B cell (primary cell): Measurements from ENCODE around the gene ZNF423. TPM values are rescaled to one million over a fixed set of nuclear protein-coding genes. Genes with fewer than 3 reads are reported as not detected.

Experiments
- ATAC-seq: fragments of 200-7000 bp; cut with Tn5 transposase; one replicate; pipeline ENCODE4 v1.10.0; 2021; ENCODE audit warnings: low read depth, mild to moderate bottlenecking, moderate number of reproducible peaks, moderate library complexity
- CTCF ChIA-PET: fragments of 350-600 bp; sonication (Branson Sonifier 250); formaldehyde crosslinking; loops from one replicate; lab custom pipeline; 2021; ENCODE audit warnings: antibody characterized with exemption, inconsistent platforms; lab: Charles Lee
- POLR2A ChIA-PET: fragments of 350-600 bp; sonication (Branson Sonifier 250); formaldehyde crosslinking; loops from one replicate; lab custom pipeline; 2021; ENCODE audit warnings: antibody characterized with exemption; lab: Charles Lee
- DNase-seq: peaks from one replicate; pipeline ENCODE4 v3.0.0; 2013
- H2AFZ ChIP-seq: 2 replicates; pipeline ENCODE4 v1.6.1; 2012; ENCODE audit warnings: mild to moderate bottlenecking, low read depth, low read length; ENCODE audit not compliant: insufficient read depth, poor library complexity, severe bottlenecking
- H3K27ac ChIP-seq, 2 donors: 1 replicate in 1 of 2; 2 replicates in 1 of 2; pipeline ENCODE4 v1.5.1; 2012 to 2013; ENCODE audit warnings: low read length in 2 of 2, mild to moderate bottlenecking in 2 of 2, moderate library complexity in 1 of 2
- H3K27me3 ChIP-seq, 4 experiments: fragments of 200-600 bp in 1 of 4; sonication (generic) in 1 of 4; replicated peaks in 1 of 4; 1 replicate in 2 of 4; 2 replicates in 2 of 4; pipeline versions ENCODE4 v1.6.1 to v1.7.0; 2013 to 2016; ENCODE audit warnings: low read length in 3 of 4, mild to moderate bottlenecking in 2 of 4, mixed read lengths in 1 of 4, moderate library complexity in 1 of 4; ENCODE audit not compliant: insufficient read depth in 4 of 4, control insufficient read depth in 3 of 4; ENCODE audit errors: control extremely low read depth in 1 of 4
- H3K36me3 ChIP-seq, 2 experiments: replicated peaks in 1 of 2; 1 replicate in 1 of 2; 2 replicates in 1 of 2; pipeline versions ENCODE4 v1.6.1 to v1.7.1; 2013; ENCODE audit warnings: low read length in 1 of 2; ENCODE audit not compliant: insufficient read depth in 2 of 2, control insufficient read depth in 1 of 2; ENCODE audit errors: control extremely low read depth in 1 of 2, extremely low read depth in 1 of 2
- H3K4me1 ChIP-seq, 2 donors: fragments of 200-600 bp in 1 of 2; sonication (generic) in 1 of 2; 1 replicate in 1 of 2; 2 replicates in 1 of 2; pipeline versions ENCODE4 v1.5.1 to v1.6.1; 2013 to 2017; ENCODE audit warnings: low read length in 2 of 2; ENCODE audit not compliant: control insufficient read depth in 2 of 2, insufficient read depth in 2 of 2
- H3K4me2 ChIP-seq: replicated peaks from 2 replicates; pipeline ENCODE3; 2012; ENCODE audit warnings: mild to moderate bottlenecking, low read depth, low read length; ENCODE audit not compliant: poor library complexity, severe bottlenecking
- H3K4me3 ChIP-seq, 5 experiments: fragments of 200-600 bp in 1 of 5; sonication (generic) in 1 of 5; 1 replicate in 3 of 5; 2 replicates in 2 of 5; pipeline versions ENCODE4 v1.5.1 to v1.7.0; 2011 to 2016; ENCODE audit warnings: low read length in 4 of 5, mild to moderate bottlenecking in 4 of 5, low read depth in 2 of 5, control low read depth in 1 of 5, moderate library complexity in 1 of 5; ENCODE audit not compliant: insufficient read depth in 1 of 5; ENCODE audit errors: control extremely low read depth in 1 of 5, extremely low read depth in 1 of 5
- H3K79me2 ChIP-seq: fragments of 200-600 bp; sonication (generic); one replicate; pipeline ENCODE4 v1.6.0; 2016; ENCODE audit warnings: low read length; ENCODE audit not compliant: control insufficient read depth, insufficient read depth
- H3K9ac ChIP-seq: fragments of 200-600 bp; sonication (generic); 2 replicates; pipeline ENCODE4 v1.6.1; 2017; ENCODE audit warnings: mild to moderate bottlenecking, low read length, moderate library complexity
- H3K9me3 ChIP-seq, 3 donors: one replicate each; pipeline versions ENCODE4 v1.6.1 to v1.7.1; 2013; ENCODE audit warnings: low read length in 2 of 3; ENCODE audit not compliant: control insufficient read depth in 2 of 3, insufficient read depth in 1 of 3; ENCODE audit errors: control extremely low read depth in 1 of 3
- H4K20me1 ChIP-seq: 2 replicates; pipeline ENCODE4 v1.6.0; 2012; ENCODE audit warnings: mild to moderate bottlenecking, low read length; ENCODE audit not compliant: insufficient read depth, control insufficient read depth, poor library complexity, severe bottlenecking
- H3K27ac Mint-ChIP-seq: one replicate; pipeline ENCODE4 v1.8.0; 2021; ENCODE audit warnings: mixed read lengths
- H3K27me3 Mint-ChIP-seq: one replicate; pipeline ENCODE4 v1.8.0; 2021; ENCODE audit warnings: mixed read lengths
- H3K4me1 Mint-ChIP-seq: one replicate; pipeline ENCODE4 v1.8.0; 2021; ENCODE audit warnings: mixed read lengths
- H3K4me3 Mint-ChIP-seq: one replicate; pipeline ENCODE4 v1.8.0; 2021; ENCODE audit warnings: mixed read lengths
- H3K9me3 Mint-ChIP-seq: one replicate; pipeline ENCODE4 v1.8.0; 2022; ENCODE audit warnings: mixed read lengths; ENCODE audit not compliant: insufficient read depth
- EZH2 ChIP-seq: IDR thresholded peaks from 2 replicates; pipeline ENCODE4 v1.6.1; 2012; ENCODE audit warnings: borderline replicate concordance, low read depth, mild to moderate bottlenecking, moderate library complexity, low read length; ENCODE audit not compliant: insufficient read depth, poor library complexity, severe bottlenecking
- WGBS: methylation state at CpG from one replicate; pipeline ENCODE4 v1.1.5; 2013; ENCODE audit warnings: missing lambda C conversion rate; ENCODE audit not compliant: insufficient coverage; 5-methylcytosine and 5-hydroxymethylcytosine counted together
- intact Hi-C: fragments of 100-400 bp; cut with micrococcal nuclease; formaldehyde crosslinking; loops from one replicate; pipeline ENCODE4 v1.10.0; 2022
- polyA plus RNA-seq: library from polyadenylated mRNA; depleted of rRNA; stranded (reverse); fragments of >200 nt; gene quantifications from 2 replicates; pipeline ENCODE4 v1.2.3, GENCODE V29; 2012
- total RNA-seq, 2 donors: library from RNA; stranded (reverse); fragments of 120-200 nt in 1 of 2; gene quantifications; 1 replicate in 1 of 2; 2 replicates in 1 of 2; pipeline versions ENCODE4 v1.2.3 to v1.2.4, GENCODE V29; 2013 to 2022
- TF ChIP-seq, protein P1 (sequence below): fragments of 200-600 bp; IDR thresholded peaks from one replicate; pipeline ENCODE4 v1.8.0; 2022; ENCODE audit warnings: antibody characterized with exemption, mild to moderate bottlenecking

Gene ZNF423
- total and polyA plus RNA-seq, 2 donors (not counting 1 experiment from before 2014, with no cell fraction given) = not detected

GRCh38 chr16:49713770-49714169 lies 142.1 kb downstream of the ZNF423 start:
- 94% methylated on average over 6 of the region's 10 CpGs for WGBS
- Mint-ChIP-seq H3K27ac (no peak overlapping the region), H3K27me3 (no peaks in the 10 kb centered on the region), H3K4me3 (no peak overlapping the region), H3K9me3 (no peaks in the 10 kb centered on the region), H3K4me1 (no peaks in the 10 kb centered on the region)
- no peak overlapping the region for H2AFZ ChIP-seq
- no peaks in the 10 kb centered on the region for H4K20me1 ChIP-seq
- H3K36me3 ChIP-seq = no peaks in the 10 kb centered on the region
- H3K9ac ChIP-seq = no peak overlapping the region
- no peaks in the 10 kb centered on the region for H3K9me3 ChIP-seq
- ChIA-PET POLR2A (no interaction called here), CTCF (no interaction called here)
- intact Hi-C loops = no loop called here
- H3K4me1 ChIP-seq = no peaks in the 10 kb centered on the region
- no peaks in the 10 kb centered on the region for H3K27me3 ChIP-seq
- no peaks in the 10 kb centered on the region for H3K79me2 ChIP-seq
- no peak for DNase-seq
- H3K4me3 ChIP-seq = no peak overlapping the region
- ATAC-seq = no peak
- H3K4me2 ChIP-seq = no peak overlapping the region
- TF ChIP-seq EZH2 = no peak
- TF ChIP-seq, protein P1, sequence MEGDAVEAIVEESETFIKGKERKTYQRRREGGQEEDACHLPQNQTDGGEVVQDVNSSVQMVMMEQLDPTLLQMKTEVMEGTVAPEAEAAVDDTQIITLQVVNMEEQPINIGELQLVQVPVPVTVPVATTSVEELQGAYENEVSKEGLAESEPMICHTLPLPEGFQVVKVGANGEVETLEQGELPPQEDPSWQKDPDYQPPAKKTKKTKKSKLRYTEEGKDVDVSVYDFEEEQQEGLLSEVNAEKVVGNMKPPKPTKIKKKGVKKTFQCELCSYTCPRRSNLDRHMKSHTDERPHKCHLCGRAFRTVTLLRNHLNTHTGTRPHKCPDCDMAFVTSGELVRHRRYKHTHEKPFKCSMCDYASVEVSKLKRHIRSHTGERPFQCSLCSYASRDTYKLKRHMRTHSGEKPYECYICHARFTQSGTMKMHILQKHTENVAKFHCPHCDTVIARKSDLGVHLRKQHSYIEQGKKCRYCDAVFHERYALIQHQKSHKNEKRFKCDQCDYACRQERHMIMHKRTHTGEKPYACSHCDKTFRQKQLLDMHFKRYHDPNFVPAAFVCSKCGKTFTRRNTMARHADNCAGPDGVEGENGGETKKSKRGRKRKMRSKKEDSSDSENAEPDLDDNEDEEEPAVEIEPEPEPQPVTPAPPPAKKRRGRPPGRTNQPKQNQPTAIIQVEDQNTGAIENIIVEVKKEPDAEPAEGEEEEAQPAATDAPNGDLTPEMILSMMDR = no peak
- no peak overlapping the region for H3K27ac ChIP-seq

GRCh38 chr16:49712542-49712941 lies 143.4 kb downstream of the ZNF423 start:
- Histone ChIP-seq H2AFZ (no peak overlapping the region), H3K27ac (no peak overlapping the region), H3K36me3 (no peaks in the 10 kb centered on the region), H3K9ac (no peak overlapping the region), H3K4me1 (no peaks in the 10 kb centered on the region), H3K27me3 (no peaks in the 10 kb centered on the region), H3K79me2 (no peaks in the 10 kb centered on the region), H4K20me1 (no peaks in the 10 kb centered on the region), H3K9me3 (no peaks in the 10 kb centered on the region), H3K4me2 (no peak overlapping the region), H3K4me3 (no peak overlapping the region)
- POLR2A ChIA-PET = no interaction called here
- no peaks in the 10 kb centered on the region for H3K9me3 Mint-ChIP-seq
- no peaks in the 10 kb centered on the region for H3K4me1 Mint-ChIP-seq
- intact Hi-C loops = no loop called here
- H3K4me3 Mint-ChIP-seq = no peak overlapping the region
- no peak for TF ChIP-seq EZH2
- TF ChIP-seq, protein P1 = no peak
- WGBS = 93% methylated on average over 14 of the region's 16 CpGs
- CTCF ChIA-PET = no interaction called here
- H3K27ac Mint-ChIP-seq = no peak overlapping the region
- ATAC-seq = no peak
- no peaks in the 10 kb centered on the region for H3K27me3 Mint-ChIP-seq
- DNase-seq = no peak
